NCI-H748 (cell line): ENCODE measurements around the gene KCP.
"Not testable (repeated sequence)": the region's sequence is repeated elsewhere in the genome, so short reads cannot be mapped to it uniquely, and the experiment has no call there.

Experiments
- DNase-seq: peaks from one replicate; lab custom pipeline; 2025; ENCODE audit not compliant: unreplicated experiment; lab: John Stamatoyannopoulos, UW

The KCP gene

GRCh38 chr7:128922496-128923410, 12.2 kb upstream of the KCP start:
- no peak for DNase-seq

GRCh38 chr7:128921866-128922440, 11.4 kb upstream of the KCP start:
- no peak for DNase-seq

- DNase-seq: no peak
These were observed 10.5 kb upstream of the KCP start for GRCh38 chr7:128920913-128921582.

GRCh38 chr7:128919881-128920799, 9.6 kb upstream of the KCP start:
- no peak for DNase-seq

GRCh38 chr7:128919241-128919640, 8.7 kb upstream of the KCP start:
- DNase-seq: no peak

- no peak for DNase-seq
These were observed 7.6 kb upstream of the KCP start for GRCh38 chr7:128918016-128918665.

- no peak for DNase-seq
These were observed 6.6 kb upstream of the KCP start for GRCh38 chr7:128917122-128917521.

GRCh38 chr7:128916643-128916915, 6.1 kb upstream of the KCP start:
- DNase-seq: no peak

GRCh38 chr7:128915841-128916642, 5.5 kb upstream of the KCP start:
- no peak for DNase-seq

GRCh38 chr7:128915271-128915819, 4.8 kb upstream of the KCP start:
- DNase-seq: no peak

GRCh38 chr7:128914566-128915151, 4.2 kb upstream of the KCP start:
- DNase-seq: no peak

GRCh38 chr7:128913870-128914565, 3.5 kb upstream of the KCP start:
- DNase-seq: no peak

- not testable (repeated sequence) for DNase-seq
These were observed 2.4 kb upstream of the KCP start for GRCh38 chr7:128912709-128913495.

- no peak for DNase-seq
These were observed 1.8 kb upstream of the KCP start for GRCh38 chr7:128912281-128912680.

GRCh38 chr7:128911423-128912031, 1.0 kb upstream of the KCP start:
- no peak for DNase-seq

- DNase-seq: no peak
These were observed 612 bp downstream of the KCP start for GRCh38 chr7:128909625-128910568.
